Gastroesophageal sphincter (tissue), 3 donors: ENCODE measurements around the gene SLC35F3.

Source experiments
- POLR2A ChIP-seq, 2 donors: fragments of 450-650 bp; IDR thresholded peaks; one replicate each; pipeline ENCODE4 v1.6.1; 2017; ENCODE audit warnings: antibody characterized with exemption in 2 of 2, mild to moderate bottlenecking in 2 of 2, moderate library complexity in 1 of 2
- POLR2AphosphoS5 ChIP-seq: sonication (generic); formaldehyde crosslinking; IDR thresholded peaks from one replicate; pipeline ENCODE4 v1.6.1; 2017; ENCODE audit warnings: antibody characterized with exemption
- TF ChIP-seq, protein P1 (sequence below), 4 experiments: fragments of 200-600 bp in 2 of 4; fragments of 450-650 bp in 2 of 4; sonication (generic) in 1 of 4; IDR thresholded peaks; one replicate each; pipeline ENCODE4 v1.5.1; 2017 to 2019; ENCODE audit warnings: antibody characterized with exemption in 4 of 4, mild to moderate bottlenecking in 2 of 4, moderate library complexity in 2 of 4

DNA sequence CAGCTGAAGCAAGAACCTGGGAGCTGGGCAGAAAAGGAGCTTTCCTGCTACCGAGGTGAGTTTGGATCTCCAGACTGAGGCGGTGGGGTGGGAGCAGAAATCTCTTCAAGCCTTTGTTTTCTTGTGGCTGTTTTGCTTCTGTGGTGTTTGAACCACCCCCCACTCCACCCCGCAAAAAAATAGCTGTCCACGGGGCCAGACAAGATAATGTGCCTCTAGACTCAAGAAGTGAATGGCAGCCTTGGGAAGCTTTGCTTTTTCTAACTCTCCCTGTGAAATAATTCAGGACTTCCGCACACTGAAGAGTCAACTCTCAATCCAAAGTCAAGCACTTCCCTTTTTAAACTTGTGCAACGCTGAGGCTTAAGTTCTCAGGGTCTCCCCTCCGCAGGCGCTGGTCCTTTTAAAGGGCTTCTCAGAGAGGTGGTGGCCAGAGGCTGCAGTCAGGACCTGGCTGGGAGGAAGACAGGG, 309.2 kb downstream of the SLC35F3 start:
- no peak for TF ChIP-seq POLR2A (IDR thresholded peaks at IDR 0.05)
- TF ChIP-seq, protein P1, sequence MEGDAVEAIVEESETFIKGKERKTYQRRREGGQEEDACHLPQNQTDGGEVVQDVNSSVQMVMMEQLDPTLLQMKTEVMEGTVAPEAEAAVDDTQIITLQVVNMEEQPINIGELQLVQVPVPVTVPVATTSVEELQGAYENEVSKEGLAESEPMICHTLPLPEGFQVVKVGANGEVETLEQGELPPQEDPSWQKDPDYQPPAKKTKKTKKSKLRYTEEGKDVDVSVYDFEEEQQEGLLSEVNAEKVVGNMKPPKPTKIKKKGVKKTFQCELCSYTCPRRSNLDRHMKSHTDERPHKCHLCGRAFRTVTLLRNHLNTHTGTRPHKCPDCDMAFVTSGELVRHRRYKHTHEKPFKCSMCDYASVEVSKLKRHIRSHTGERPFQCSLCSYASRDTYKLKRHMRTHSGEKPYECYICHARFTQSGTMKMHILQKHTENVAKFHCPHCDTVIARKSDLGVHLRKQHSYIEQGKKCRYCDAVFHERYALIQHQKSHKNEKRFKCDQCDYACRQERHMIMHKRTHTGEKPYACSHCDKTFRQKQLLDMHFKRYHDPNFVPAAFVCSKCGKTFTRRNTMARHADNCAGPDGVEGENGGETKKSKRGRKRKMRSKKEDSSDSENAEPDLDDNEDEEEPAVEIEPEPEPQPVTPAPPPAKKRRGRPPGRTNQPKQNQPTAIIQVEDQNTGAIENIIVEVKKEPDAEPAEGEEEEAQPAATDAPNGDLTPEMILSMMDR (IDR thresholded peaks at IDR 0.05): no peak
- TF ChIP-seq POLR2AphosphoS5: no peak
